GM19395 (cell line): ENCODE measurements around the gene CERCAM.
"Not testable (repeated sequence)": the region's sequence is repeated elsewhere in the genome, so short reads cannot be mapped to it uniquely, and the experiment has no call there.

Experiments used
- ATAC-seq: cut with Tn5 transposase; IDR thresholded peaks from one replicate; pipeline ENCODE4 v1.9.1; 2021; ENCODE audit warnings: mild to moderate bottlenecking, moderate library complexity; ENCODE audit not compliant: unreplicated experiment

CERCAM gene

GRCh38 chr9:128392302-128393144 is 28.1 kb upstream of the CERCAM start:
- no peak for ATAC-seq

DNA sequence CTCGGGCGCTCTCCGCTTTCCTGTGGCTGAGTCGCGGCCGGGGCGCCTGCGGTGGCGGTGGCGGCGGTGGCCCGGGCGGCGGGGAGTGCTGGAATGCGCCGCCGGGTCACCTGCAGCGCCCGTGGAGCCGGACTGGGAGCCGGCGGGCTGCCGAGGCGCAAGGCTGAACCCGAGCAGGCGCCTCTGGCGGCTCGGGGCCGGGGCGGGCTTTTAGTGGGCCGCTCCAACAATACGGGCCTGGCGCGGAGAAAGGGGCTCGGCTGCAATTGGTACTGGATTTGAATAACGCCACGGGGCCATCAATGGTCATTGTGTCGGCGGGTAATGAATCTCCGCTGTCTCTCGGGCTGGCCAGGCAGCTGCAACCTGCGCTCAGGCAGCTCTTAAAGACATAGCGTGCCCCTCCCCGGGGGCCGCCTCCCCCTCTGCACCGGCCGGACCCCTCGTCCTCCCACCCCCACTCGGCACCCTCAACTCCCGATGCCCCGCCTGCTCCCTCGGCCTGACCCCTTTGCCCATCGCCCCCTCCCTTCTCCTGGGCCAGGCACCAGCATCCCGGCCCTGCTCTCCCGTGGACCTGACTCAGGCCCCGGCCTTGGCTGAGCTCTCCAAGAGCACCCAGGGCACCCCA is 27.4 kb upstream of the CERCAM start:
- ATAC-seq, result no peak

DNA sequence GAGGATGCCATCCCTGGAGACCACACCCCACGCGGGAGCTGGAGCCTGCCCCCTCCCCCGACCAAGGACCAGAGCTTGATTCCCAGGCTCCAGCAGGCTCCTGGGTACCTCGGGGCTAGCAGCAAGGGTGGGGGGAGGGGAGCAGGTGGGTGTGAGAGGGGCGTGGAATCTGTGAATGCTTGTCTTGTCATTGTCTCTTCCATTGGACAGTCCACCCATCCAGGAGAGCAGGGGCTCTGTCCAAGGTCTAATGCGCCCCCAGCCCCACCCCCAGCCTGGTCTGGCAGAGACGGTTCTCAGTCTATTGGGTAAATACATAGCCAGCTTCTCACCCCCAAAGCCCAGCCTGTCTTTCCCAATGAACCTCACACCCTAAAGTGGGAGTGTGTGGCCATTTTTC is 26.7 kb upstream of the CERCAM start:
- no peak for ATAC-seq

- no peak for ATAC-seq
These were observed 26.1 kb upstream of the CERCAM start for GRCh38 chr9:128394379-128395168.

DNA sequence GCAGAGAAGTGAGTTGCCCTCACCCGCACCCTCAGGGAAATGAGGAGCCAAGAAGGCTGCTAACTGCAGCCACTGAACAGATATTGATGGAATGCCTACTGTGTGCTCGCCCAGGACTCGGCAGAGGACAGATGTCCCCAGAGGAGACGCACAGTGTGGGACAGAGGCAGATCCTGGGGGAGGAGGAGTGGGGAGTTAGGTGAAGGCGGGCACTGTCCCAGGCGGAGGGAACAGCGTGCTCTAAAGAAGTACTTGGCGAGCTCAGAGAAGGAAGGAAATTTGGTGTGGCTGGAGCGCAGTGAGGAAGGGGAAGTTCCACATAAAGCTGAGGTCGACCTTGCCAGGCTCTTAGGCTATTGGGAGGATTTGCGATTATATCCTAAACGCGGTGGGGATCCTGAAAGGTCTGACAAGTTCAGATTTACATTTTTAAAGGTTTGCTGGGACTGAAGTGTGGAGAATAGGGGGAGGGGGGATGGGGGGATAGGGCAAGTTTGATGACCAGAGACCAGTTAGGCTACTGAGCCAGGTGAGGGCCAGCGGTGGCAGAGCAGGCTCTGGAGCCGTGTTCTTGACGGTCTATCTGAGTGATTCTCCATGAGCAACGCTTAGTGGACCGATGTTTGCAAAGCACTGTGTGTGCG is 23.6 kb upstream of the CERCAM start:
- no peak for ATAC-seq

- ATAC-seq, result no peak
These were observed 22.8 kb upstream of the CERCAM start for GRCh38 chr9:128397831-128398230.

GRCh38 chr9:128399861-128400260 is 20.8 kb upstream of the CERCAM start:
- no peak for ATAC-seq

DNA sequence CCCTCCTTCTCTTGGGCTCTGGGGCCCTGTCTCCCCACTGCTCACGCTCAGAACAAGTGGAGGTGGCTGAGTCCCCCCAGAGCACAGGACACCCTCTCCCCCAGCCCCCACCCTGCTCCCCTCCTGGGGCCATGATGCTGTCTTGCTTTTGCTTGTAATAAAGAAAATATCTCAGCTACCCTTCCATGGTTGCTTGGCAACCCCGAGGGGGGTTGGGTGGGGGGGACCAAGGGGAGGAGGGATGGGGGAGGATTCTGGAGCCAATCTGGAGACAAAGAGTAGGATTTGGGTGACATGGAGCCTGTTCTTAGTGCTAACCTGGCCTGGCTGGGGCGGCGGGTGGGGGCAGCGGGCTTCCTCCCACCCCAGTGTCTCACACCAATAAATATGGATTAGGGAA is 16.1 kb upstream of the CERCAM start:
- ATAC-seq, result no peak

DNA sequence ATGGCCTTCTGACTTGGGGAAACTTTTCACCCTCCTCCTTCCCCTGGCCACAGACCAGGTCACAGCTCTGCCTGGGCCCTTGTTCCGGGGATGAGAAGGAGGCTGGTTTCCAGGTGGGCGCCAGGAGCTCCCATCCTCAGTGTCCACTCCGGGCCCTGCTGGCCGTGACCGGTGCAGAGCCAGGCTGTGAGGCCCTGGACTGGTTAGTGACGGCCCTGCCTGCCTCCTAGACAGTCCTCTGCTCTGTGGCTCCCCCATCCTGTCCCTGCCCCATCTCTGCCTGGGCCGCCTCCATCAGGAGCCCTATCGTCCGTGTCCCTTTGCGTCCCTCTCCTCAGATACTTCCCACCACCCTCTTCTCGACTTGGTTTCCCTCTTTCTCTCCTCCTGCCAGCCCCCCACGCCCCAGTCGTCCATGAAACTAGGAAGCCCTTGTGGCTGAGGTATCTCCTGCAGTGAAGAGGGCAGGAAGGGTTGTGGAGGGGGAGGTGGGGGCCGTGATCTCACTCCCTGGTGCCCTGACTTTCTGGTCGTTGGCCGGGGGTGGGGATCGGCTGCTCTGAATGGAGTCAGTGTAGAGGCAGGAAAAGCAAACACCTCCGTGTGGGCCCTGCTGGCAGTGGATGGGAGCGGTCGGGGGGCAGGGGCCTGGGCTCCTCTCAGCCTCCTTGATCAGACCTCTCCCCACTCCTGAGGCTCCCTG is 15.4 kb upstream of the CERCAM start:
- ATAC-seq, result no peak

- no peak for ATAC-seq
These were observed 14.9 kb upstream of the CERCAM start for GRCh38 chr9:128405780-128406171.

DNA sequence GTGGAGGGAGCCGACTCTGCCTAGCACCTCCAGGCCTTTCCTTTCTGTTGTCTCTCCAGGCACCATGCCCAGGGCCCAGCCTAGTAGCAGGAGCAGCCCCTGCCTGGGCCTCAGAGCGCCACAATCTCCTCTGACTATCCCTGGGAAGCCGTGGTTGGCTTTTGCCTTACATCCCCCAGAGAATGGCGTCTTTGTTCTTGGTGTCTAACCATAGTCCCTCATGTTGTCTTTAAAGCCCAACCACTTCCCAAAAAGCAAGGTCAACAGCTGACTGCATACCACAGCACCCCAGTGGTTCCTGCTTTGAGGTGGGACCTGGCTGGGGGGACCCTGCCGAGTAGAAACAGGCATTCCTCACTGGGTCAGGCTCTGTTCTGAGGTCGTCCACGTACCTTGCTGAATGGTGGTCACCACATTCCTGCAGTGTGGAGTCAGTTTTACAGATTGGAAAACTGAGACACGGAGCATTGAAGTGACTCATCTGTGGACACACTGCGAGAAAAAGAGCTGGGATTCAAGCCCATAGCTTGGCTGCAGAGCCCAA is 13.7 kb upstream of the CERCAM start:
- no peak for ATAC-seq

DNA sequence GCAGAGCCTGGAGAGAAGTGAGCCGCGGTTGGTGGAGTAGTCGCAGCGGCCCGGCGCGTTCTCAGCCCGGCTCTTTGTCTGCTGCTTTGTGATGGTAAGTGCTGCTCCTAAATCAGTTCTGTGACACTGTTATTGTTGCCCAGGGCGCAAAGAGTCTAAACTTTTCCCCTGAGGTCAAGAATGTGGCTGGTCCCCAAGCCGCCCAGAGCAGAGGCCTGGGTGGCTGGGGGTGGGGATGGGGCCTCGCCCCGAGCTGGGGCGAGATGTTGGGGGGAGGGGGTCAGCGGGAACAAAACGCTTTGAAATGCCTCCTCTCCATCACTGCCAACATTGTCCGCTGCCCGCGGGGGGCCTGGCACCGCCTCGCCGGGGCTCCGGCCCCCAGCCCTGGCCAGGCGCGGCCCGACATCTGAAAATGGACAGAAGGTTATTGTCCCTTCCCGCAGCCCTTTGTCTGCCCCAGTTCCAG is 11.7 kb upstream of the CERCAM start:
- ATAC-seq, result no peak

GRCh38 chr9:128409450-128409849 is 11.2 kb upstream of the CERCAM start:
- ATAC-seq, result no peak

DNA sequence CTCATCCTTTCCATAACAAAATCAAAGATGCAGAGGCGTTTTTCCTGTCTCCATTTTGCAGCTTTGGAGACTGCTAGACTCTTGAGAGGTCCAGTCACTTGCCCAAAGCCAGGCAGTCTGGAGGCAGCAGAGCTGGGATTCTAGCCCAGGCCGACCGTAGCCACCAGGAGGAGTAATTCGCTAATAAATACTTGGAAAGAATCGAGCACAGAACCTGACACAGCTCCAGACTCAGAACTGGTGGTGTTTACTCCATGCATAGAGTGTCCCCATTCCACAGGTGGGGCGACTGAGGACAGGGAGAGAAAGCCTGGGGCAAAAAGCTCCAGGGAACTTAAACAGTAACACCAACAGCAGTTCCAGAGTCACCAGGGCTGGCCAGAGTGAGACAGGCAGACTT is 10.7 kb upstream of the CERCAM start:
- no peak for ATAC-seq

DNA sequence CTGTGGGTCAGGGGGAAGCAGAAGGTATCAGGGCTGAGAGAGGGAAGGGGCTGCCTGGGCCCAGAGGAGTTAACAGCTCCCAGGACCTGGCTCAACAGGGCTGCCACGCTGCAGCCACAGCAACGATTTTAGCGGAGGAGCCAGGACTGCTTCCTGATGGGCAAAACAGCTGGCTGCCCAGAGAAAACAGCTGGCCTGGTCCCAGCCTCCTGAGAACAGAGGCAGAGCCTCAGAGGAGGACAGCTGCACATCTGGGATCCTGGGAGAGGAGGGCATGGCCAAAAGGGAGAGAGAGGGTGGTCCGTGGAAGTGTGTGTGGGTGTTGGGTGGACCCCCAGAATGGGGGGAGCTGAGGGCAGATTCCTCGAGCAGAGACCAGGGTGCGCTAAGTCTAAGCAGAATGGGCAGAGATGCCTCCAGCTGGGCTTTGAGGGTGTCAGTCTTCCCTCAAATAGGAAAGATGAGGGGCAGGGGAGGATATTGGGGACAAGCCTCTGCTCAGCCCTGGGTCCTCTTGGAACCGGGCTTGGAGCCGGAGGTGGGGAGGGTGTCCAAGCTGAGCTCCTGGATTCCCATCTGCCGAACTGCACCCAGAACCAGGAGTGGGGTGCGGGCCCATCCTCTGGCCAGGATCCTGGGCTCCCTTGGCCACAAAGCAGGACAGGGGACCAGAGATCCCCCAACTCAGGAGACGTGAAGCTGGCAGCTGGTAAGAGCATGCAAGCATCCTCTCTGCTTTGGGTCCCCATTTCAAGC is 9.1 kb upstream of the CERCAM start:
- no peak for ATAC-seq

DNA sequence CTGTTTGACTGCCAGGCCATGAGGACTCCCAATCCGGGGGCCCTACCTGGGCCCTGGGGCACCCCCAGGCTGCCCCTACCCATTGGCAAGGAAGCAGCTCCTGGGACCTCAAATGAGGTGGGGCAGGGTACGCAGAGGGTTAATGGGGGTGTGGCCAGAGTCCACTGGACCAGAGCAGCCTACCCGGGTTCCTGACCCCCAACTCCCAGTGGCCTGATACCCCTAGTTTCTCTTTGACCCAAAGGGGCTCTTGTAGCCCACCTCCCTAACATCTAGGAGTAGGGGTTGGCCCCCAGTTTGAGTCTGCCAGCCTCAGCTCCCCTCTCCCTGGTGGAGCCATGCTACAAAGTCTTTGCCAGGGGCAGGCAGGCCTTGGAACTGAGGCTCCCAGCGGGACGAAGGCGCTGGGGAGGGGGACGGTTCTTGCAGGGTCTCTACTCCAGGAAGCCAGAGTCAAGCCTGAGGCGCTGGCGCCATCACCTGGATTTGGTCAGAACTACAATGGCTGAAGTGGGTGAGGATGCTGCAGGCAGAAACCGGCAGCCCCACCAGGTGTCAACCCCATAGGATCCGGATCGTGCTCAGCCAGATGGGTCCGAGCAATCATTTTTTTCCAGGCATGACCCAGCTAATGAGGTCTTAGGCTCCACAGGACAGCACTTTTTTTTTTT is 8.4 kb upstream of the CERCAM start:
- ATAC-seq, result no peak

DNA sequence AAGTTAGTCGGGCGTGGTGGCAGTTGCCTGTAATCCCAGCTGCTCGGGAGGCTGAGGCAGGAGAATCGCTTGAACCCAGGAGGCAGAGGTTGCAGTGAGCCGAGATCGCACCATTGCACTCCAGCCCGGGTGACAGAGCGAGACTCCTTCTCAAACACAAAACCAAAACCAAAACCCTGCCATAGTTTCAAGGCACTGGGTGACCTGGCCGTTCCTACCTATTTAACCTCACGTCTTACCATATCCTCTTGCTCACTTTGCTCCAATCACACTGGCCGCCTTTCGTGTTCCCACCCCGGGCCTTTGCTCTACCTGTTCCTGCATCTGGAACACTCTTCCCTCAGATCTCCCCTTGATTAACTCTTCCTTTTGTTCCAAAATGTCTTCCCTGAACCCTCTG is 6.9 kb upstream of the CERCAM start:
- not testable (repeated sequence) for ATAC-seq

DNA sequence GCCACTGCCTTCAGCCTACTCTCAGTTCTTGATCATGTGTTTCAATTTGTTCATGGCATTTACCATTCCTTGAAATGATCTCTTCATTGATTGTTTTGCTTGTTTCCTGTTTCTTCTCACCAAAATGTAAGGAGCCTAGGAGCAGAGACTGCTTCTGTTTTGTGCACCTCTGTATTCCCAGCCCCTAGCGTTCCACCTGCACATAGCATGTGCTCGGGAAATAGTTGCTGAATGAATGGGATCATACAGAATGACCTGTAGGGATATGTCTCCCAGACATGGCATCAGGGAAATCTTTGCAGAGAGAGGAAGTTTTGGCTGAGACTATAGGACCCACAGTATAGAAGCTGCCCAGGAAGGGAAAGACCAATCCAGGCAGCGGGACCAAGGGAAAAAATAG is 6.2 kb upstream of the CERCAM start:
- no peak for ATAC-seq

DNA sequence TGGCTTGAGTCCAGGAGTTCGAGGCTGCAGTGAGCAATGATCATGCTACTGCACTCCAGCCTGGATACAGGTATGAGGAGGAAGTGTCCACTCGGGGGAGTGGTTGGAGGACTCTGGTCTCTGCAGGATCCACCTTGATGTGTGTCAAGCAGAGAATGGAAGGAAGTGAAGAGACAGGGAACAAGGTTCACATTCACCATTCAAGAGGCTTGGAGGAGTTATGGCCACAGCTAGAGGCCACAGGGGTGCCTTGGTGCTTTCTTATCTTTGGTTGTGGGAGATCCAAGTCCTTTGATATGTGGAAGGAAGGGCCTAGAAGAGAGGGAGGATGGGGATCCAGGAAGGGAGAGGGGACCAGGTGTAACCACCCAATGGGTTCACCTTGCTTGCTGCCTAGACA is 5.4 kb upstream of the CERCAM start:
- ATAC-seq, result no peak
